Measurements from ENCODE around the gene SNAP47.
"Not testable (repeated sequence)": the region's sequence is repeated elsewhere in the genome, so short reads cannot be mapped to it uniquely, and the experiment has no call there.

The SNAP47 gene, protein sequence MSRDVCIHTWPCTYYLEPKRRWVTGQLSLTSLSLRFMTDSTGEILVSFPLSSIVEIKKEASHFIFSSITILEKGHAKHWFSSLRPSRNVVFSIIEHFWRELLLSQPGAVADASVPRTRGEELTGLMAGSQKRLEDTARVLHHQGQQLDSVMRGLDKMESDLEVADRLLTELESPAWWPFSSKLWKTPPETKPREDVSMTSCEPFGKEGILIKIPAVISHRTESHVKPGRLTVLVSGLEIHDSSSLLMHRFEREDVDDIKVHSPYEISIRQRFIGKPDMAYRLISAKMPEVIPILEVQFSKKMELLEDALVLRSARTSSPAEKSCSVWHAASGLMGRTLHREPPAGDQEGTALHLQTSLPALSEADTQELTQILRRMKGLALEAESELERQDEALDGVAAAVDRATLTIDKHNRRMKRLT

DNA sequence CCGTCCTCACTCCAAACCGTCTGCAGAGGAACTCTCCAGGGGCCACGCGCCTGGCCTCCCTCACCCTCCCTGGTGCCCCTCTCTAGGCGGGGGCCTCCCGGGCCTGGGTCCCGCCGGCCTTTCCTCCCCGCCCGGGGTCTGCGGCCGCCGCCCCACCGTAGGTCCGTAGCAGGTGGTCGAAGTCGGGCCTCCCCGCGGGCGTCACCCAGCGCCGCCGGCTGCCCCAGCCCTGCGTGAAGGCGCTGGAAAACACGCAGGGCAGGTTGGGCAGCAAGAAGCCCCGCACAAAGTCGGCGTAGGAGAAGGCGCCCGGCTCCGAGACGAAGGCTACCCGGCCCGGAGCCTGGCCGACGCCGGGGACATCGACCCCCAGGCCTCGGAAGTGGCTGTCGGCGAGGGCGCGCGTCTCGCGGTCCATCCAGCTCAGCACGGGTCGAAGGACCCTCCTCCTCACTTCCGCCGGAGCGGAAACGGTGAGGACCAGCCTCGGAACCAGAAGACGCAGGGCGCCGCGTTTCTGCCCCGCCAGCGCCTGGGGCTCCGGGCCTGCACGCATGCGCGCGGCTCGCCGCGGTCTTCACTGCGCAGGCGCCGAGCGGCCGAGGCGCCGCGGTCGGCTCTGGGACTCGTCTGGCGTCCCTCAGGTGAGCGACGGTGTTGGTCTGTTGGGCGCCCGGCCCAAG is at the start of gene SNAP47, which contains the start of gene JMJD4:
TSS of gene SNAP47 (plus strand) at position 580 of the 683 bp plus-strand sequence. CDS start 12,302 bp downstream, outside the sequence.
TSS of gene JMJD4 (minus strand) at position 447 of the 683 bp plus-strand sequence. CDS start at position 418, 29 bp downstream.
- peak; percentile 86 for DNase-seq

DNA sequence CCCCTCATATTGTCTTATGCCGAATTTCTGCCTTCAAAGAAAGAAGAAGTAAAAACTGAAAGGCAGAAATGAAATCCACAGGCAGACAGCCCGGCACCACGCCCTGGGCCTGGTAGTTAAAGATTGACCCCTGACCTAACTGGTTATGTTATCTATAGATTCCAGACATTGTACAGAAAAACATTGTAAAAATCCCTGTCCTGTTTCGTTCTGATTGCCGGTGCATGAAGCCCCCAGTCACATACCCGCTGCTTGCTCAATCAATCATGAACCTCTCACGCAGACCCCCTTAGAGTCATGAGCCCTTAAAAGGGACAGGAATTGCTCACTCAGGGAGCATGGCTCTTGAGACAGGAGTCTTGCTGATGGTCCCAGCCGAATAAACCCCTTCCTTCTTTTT is 49.4 kb upstream of the SNAP47 start:
- DNase-seq: no peak

DNA sequence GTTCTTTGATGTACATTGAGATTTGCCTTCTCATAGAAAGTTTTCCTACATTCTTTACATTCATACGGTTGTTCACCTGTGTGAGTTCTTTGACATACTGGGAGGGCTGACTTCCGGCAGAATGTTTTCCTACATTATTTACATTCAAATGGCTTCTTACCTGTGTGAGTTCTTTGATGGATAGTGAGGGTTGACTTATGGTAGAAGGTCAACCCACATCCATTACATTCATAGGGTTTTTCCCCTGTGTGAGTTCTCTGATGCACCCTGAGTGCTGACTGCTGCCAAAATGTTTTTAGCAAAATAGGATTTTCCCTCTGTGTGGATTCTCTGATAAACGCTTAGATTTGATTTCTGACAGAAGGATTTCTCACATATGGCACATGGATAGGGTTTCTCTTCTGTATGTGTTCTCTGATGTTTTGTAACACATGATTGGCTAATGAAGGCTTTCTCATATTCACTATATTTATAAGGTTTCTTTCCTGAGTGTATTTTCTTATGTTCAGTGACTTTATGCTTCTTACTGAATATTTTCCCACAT is 37.8 kb upstream of the SNAP47 start:
- no peak for DNase-seq

DNA sequence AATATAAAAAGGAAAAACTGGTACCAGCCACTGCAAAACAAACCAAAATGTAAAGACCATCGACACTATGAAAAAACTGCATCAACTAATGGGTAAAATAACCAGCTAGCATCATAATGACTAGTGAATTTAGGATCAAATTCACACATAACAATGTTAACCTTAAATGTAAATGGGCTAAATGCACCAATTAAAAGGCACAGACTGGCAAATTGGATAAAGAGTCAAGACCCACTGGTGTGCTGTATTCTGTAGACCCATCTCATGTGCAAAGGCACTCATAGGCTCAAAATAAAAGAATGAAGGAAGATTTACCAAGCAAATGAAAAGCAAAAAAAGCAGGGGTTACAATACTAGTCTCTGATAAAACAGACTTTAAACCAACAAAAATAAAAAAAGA is 33.6 kb upstream of the SNAP47 start:
- not testable (repeated sequence) for DNase-seq

DNA sequence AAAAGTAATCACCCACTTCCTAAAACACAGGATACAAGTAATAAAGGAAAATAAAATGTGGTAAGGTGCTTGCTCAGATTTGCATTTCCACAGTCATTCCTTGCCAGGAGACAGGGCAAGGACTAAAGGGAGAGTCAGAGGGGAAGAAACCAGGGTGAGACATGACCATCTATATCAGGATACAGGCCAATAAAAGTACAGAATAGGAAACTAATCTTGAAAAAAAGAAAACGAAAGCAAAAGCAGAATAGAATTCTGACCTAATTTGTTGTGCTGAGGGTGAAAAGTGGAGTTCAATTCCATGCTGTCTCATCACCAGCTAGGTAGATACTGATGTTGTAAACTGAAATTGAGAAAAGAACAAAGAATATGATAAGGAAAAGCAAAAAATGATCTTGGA is 27.4 kb upstream of the SNAP47 start:
- no peak for DNase-seq

DNA sequence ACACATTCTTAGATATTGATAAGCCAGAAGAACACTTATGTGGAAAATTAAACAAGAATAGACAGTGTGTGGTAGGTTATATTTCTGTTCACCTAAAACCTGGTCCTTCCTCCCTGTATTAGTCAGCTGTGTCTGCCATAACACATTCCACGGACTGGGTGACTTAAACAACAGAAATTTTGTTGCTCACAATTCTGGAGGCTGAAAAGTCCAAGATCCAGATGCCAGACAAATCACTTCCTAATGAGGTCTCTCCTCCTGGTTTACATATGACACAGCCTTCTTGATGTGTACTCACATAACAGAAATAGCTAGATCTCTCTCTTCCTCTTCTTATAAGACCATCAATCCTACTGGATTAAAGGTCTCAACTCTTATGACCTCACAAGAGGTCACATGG is 25.8 kb upstream of the SNAP47 start:
- no peak for DNase-seq

DNA sequence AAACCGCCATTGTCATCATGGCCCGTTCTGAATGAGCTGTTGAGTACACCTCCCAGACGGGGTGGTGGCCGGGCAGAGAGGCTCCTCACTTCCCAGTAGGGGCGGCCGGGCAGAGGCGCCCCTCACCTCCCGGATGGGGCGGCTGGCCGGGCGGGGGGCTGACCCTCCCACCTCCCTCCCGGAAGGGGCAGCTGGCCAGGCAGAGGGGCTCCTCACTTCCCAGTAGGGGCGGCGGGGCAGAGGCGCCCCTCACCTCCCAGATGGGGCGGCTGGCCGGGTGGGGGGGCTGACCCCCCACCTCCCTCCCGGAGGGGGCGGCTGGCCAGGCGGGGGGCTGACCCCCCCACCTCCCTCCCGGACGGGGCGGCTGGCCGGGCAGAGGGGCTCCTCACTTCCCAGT is 24.8 kb upstream of the SNAP47 start:
- not testable (repeated sequence) for DNase-seq

DNA sequence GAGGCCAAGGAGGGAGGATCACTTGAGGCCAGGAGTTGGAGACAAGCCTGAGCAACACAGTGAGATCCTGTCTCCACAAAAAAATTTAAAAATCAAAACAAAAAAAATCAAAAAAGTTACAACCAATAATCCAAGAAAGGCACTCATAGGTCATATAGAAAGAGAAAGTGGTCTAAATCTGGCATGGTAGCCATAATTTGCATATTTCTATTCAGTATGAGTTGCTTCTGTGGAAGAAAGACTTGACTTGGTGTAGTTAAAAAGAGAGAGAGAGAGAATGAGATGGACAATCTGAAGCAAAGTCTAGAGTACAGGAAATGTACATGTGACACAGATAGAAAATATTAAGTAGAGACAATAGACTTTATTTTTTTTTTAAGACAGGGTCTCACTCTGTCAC is 22.6 kb upstream of the SNAP47 start:
- no peak for DNase-seq

DNA sequence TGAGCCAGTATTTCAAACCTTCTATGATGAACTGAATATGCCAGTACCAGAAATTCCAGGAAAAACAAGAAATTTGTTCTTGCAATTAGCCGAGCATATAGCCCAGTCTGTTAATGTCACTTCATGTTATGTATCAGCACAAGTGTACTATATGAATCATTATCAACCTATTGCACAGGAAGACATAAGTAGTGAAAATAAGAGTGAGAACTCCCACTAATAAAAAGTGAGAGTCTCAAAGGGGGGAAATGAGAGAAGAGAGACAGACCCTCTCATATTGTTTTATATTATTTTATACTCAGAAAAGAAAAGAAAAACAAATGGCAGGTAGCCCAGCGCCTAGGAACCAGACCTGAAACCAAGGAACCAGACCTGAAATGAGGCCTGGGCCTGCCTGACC is 16.3 kb upstream of the SNAP47 start:
- no peak for DNase-seq

DNA sequence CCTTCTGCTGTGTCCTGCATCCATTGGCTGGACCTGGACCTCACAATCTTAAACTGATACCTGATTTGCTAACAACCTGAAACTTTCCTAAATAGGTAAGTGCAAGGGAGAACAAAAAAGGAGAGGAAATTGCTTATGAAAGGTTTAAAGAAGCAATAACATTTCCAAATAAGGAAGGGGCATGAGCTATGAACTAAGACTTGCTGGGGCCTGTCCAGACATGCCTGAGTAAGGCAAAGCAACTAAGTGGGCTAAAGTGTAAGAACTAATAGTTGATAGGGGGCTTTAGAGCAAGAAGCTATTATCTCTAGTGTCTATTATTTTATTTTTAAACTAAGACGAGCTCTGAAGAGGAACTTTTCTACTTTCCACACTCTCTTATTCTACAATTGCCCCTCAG is 11.8 kb upstream of the SNAP47 start:
- DNase-seq: no peak

DNA sequence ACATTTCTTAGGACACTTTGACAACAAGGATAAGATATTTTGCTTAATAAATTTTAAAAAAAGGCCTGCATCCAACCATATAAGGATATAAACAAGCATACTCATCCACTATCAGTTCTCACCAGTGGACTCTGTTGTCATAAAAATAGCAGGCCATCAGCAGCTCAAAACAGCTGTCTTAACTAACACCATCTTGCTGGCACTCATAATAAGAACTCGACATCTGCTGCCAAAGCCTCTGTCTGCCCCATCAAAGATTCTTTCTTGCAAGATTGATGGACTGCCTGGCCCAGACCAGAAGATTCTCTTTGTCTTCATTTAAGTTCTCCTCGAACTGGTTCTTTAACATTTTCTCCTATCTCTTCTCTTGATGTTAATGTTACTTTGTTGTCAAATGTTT is 10.2 kb upstream of the SNAP47 start:
- no peak for DNase-seq

DNA sequence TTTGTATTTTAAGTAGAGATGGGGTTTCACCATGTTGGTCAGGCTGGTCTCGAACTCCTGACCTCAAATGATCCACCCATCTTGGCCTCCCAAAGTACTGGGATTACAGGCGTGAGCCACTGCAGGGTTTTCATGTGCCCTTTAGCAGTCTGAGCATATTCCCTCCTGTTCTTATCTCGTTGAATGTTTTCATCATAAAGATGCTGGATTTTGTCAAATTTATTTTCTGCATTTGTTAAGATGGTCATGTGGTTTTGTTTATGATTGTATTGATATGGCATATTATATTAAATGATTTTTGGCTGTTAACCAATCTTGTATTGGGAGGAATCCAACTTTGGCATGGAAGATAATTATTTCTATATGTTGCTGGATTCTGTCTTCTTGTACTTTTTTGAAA is 8.9 kb upstream of the SNAP47 start:
- DNase-seq: no peak

DNA sequence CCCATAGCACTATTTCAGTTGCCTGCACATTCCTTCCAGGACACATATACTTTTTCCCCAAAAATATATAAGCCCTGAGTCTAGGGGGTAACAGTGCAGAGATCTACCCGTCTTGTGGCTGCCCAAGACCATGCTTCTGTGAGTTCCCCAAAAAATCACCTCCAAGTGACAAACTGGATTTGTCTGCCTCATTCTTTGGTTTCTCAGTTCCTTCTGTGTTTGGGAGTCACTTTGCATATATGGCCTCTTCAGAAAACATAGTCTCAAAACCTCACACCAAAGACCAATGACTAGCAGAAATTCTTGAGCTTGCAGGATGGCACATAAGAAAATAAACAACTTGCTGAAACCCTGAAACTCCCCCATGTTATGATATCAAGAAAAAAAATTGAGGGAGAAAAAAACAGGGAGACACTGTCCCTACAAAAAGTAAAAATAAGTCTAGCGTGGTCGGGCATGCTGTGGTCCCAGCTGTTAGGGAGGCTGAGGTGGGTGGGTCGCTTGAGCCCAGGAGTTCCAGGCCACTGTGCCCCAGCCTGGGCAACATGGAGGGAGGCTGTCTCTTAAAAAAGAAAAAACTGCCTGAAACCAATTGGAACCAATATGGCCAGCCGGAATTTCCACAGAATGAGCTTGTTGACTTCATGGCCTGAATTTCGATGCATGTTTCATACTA is 8.2 kb upstream of the SNAP47 start:
- no peak for DNase-seq

DNA sequence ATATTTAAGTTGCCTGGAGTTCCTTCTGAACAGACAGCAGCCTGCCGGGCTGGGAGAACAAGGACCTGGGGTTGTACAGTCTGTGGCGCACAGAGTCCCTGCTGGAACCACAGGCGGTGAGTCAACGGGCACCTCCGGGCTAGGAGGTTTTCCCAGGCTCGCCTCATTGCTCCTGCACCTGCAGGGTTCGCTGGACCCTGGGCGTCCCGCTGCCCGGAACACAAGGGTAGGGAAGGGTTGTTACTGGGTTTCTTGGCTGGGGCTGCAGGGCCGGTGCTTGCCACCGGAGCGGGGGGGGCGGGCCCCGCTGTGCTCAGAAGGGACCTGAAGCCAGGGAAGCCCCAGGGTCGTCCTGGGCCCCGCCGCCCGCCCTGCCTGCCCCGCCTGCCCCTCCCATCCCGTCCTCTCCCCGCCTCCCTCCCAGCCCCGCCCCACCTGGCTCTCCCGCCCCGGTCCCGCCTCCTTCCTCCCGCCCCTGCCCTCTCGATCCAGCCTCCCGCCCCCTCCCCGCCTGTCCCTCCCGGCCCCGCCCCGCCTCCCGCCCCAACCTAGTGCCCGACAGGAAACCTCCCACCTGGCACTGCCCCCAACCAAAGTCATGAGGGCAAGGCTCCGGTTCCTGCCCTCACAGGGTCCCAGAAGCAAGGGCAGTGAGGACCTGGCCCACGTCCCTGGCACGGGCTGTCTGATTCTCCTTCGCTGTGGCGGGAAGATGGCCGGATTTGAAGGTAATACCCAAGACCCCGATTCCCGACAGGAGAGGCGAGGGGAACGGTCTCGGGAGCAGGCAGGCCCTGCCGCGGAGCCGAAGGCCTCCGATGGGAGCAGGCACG is 7.0 kb upstream of the SNAP47 start:
- peak; percentile 59 to 60 for DNase-seq

DNA sequence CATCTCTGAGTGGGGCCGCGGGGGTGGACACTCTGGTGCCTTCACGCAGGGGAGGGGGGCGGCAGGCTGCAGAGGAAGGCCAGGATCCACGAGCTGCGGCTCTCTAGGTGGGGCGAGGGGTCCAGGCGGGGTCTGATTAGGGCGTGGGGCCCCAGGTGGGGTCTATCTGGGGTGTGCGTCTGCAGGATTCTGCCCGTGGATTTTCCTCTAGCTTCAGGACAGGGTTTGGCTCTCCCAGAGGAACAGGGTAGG is 6.4 kb upstream of the SNAP47 start:
- no peak for DNase-seq

DNA sequence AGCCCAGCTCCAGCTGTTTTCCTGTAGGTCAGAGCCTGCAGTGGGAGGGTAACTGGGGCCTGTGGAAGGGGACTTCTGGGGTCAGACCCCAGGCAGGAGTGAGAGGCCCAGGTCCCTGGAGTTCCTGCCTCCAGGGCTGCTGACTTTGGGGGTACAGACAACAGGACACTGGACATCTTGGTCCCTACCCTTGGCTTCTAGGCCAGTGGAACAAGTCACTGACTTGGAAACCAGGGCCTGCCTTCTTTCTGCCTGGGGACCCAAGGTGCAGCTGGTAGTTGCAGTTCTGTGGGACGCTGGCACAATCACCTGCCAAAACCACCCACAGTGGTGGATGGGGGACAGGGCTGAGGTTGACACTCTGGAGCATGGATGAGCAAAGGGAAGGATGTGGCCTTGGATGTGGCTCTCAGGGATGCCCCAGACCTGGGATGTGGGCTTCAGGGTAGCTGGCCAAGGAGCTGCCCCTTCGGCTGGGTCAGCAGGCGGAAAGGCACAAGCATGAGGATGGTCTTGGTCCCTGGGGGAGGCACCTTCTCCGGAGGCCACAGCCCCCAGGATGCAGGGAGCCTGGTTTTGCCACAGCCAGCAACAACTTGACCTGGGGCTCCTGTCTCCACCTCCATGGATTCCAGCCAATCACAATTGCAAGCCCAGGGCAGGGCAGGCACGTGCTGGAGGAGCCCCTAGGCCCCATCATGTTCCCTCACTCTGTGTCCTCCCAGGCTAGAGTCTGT is 5.9 kb upstream of the SNAP47 start:
- DNase-seq: no peak

DNA sequence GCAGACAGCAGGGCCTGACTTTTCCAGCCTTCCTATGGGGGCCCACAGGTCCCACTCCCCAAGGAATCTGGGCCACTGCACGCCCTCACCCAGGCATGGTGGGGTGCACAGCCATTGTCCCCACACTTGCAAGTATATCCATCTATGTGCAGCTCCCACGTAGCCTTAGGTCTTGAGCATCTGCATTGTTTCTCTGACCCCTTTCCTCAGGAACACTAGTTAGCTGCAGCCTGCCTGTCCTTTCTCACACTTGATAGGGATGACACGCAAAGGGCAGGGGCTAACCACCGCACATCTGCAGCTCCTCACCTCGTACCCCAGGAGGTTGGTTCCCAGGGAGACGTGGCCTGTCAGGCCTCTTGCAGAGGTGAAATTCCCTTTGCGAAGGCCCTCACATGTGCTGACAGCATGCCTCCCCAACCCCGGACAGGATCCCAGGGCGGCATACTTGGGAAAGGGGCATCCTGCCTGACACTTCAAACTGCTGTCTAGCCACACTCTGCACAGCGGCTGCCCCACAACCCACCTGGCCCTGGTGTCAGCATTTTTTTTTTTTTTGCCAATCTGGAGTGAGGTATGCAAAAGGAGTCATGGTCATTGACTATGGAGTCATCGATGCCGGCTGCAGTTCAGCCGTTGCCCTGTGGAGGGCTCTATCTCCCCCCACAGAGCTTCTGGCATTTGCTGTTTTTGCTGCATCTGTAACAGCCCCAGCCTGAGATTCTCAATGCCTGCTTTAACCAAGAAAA is 5.2 kb upstream of the SNAP47 start:
- peak; percentile 29 to 39 for DNase-seq

DNA sequence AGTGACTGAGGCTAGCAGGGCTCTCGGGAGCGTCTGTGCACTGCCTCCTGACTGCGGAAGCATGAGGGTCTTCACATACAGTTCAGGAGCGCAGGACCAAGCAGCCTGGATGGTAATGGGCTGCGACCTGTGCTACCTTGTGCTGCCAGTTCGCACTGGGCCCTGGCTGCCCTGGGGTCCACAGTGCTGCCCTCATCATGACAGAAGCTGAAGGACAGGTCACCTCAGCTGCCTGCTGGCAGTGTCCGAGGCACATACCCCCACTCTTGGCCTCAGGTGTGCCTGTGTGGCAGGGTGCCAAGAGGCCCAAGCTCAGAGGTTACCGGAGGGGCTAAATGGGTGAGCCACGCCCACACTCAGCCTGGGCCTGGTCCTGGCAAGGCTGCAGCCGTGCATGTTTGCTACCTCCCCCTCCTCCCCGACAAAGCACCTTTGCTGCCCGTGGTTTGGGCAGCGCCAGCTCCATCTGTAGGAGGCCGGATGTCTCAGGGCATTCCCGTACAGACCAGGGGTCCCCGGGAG is 4.5 kb upstream of the SNAP47 start:
- DNase-seq: no peak

DNA sequence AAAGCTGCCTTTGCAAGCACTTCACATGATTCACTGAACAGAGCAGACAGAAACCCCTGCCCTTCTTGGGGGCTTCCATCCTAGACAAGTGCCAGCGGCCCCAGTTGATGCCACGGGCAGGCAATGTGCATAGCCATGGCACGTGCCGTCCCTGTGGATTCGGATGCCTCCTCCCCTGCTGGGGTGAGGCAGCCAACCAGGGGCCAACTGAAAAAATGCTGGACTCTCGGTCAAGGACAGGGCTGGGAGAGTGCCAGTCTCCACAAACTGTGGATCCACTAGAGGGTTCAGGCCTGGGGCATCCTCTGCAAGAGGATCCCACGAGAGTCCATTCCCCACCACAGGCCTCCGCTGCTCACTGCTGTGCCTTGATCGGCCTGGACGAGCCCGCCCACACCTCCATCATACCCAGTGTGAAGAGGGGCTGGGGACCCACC is 4.0 kb upstream of the SNAP47 start:
- no peak for DNase-seq

DNA sequence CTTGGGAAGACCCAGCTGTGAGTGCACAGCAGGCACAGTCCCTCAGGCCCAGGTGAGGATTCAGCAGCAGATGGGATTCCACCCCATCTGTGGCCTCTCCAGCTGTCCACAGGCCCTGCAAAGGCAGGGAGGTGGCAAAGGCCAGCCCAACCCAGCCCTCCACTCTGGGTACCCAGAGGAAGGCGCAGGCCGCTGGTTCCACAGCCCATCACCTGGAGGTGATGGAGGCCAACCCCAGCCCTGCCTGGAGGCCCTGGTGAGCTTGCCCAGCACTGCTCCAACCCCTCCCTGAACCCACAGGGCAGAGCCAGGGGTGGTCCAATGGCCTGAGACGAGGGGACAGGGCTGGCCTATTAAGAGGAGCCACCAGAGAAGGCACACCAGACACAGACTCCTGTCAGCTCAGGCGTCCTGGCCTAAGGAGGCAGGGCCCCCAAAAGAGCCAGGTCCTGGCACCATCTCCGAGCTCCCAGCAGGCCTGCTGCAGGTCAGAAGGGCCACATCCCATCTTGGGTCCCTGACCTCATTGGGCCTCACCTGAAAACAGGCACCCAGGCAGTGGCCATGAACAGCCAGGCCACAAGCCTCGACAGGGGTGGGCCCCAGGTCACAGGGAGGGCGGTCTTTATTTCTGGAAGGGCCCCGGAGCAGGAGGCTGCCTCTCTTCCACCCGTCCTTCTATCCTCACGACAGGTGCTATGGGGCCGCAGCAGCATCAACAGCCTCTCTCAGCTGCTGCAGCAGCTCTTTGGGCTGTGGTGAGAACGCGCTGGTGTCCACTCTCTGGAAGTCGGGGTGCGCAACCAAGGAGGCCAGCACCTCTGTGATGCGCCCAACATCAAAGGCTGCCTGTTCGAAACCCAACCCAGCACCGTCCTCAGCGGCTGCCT is 3.3 kb upstream of the SNAP47 start:
- no peak for DNase-seq

Measured in activated CD4-positive, alpha-beta T cell treated with anti-CD3 and anti-CD28 coated beads, Interleukin-2, amount 50 U/mL, for 4 hours (primary cell).